ENCODE results near the gene CINP. TPM values are rescaled to one million over a fixed set of nuclear protein-coding genes. Genes with fewer than 3 reads are reported as not detected.
"Not testable (repeated sequence)": the region's sequence is repeated elsewhere in the genome, so short reads cannot be mapped to it uniquely, and the experiment has no call there.

CINP gene
- total RNA-seq, 4 donors from 2014 or later, result 20.0 to 39.8 (median 34.7) TPM

DNA sequence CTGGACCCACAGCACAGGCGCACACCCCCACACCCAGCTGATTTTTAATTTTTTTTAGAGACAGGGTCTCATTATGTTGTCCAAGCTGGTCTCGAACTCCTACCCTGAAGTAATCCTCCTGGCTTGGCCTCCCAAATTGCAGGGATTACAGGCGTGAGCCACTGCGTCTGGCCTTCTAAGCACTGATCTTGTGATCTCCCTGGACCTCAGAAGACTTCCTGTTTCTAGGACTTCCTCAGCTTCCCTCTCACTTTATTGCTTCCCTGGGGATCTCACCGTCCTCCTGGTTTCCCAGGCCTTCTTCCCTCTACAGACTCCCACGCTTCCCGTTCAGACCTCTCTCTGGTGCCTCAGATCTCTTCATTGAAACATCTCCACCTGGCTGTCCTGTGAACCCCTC, 29.3 kb downstream of the CINP start:
- DNase-seq (ENCODE audit: low spot score) (no peak), ATAC-seq (ENCODE audit: low FRiP score) (no peak)
- TF ChIP-seq, protein P1, sequence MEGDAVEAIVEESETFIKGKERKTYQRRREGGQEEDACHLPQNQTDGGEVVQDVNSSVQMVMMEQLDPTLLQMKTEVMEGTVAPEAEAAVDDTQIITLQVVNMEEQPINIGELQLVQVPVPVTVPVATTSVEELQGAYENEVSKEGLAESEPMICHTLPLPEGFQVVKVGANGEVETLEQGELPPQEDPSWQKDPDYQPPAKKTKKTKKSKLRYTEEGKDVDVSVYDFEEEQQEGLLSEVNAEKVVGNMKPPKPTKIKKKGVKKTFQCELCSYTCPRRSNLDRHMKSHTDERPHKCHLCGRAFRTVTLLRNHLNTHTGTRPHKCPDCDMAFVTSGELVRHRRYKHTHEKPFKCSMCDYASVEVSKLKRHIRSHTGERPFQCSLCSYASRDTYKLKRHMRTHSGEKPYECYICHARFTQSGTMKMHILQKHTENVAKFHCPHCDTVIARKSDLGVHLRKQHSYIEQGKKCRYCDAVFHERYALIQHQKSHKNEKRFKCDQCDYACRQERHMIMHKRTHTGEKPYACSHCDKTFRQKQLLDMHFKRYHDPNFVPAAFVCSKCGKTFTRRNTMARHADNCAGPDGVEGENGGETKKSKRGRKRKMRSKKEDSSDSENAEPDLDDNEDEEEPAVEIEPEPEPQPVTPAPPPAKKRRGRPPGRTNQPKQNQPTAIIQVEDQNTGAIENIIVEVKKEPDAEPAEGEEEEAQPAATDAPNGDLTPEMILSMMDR (IDR thresholded peaks at IDR 0.05), result no peak

DNA sequence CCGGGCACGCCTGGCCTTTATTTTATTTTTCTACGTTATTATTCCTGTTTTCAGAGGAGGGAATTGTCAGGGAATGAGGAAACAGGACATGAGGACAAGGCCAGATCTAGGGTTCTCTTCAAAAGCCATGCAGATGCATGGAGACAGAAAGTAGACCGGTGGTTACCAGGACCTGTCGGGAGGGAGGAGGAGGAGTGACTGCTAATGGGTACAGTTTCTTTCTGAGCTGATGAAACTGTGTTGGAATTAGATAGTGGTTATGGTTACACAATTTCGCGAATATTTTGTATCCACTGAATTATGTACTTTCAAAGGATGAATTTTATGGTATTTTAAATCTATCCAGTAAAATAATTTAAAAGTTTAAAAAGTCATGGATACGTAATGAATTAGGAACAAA, 31.9 kb downstream of the CINP start:
- ATAC-seq (ENCODE audit: low FRiP score) (no peak), DNase-seq (ENCODE audit: low spot score) (no peak)
- TF ChIP-seq, protein P1 (IDR thresholded peaks at IDR 0.05), result no peak

DNA sequence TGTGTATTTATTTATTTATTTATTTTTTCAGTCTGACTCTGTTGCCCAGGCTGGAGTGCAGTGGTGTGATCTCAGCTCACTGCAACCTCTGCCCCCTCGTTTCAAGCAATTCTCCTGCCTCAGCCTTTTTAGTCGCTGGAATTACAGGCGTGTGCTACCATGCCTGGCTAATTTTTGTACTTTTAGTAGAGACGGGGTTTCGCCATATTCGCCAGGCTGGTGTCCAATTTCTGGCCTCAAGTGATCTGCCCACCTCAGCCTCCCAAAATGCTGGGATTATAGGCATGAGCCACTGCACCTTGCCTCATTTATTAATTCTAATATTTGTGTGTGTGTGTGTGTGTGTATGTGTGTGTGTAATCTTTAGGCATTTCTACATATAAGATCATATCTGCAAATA, 33.3 kb downstream of the CINP start:
- not testable (repeated sequence) for ATAC-seq (ENCODE audit: low FRiP score); DNase-seq (ENCODE audit: low spot score)

DNA sequence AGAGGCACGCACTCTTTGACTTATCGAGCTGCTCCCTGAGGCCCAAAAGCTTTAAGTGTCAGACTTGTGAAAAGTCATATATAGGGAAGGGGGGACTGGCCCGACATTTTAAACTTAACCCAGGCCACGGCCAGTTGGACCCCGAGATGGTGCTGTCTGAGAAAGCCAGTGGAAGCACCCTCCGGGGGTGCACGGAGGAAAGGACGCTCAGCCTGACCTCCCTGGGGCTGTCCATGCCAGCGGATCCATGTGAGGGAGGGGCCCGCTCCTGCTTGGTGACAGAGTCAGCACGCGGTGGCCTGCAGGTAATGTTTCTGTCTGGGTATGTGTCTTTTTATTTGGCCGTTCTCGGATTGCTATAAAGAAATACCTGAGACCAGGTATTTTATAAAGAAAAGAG, 36.1 kb downstream of the CINP start:
- no peak for DNase-seq (ENCODE audit: low spot score)
- TF ChIP-seq, protein P1 (IDR thresholded peaks at IDR 0.05), result no peak
- ATAC-seq (ENCODE audit: low FRiP score), result no peak

DNA sequence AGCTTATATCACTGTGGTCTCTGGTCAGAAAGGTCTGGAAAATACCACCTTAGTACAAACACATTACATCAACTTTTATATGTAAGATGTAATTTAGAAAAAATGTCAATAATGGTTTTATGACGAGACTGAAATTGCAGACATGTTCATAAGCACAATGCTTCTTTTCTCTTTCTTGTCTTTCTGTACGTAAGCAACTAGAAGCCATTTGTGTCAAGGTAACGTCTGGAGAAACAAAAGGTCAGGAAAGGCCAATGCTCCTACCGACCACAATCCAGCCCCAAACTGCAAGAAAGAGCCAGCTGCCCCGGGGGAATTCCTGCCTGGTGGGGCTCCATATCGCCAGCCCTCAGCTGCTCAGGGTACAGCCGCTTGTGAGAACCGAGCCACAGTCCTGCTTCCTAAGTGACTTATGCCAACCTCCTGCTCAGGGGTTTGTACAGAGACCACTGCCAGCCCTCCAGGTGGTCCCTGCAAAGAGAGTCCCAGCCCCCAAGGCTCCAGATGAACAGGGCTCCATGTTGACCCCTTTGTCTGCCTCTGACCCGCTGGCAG, 36.8 kb downstream of the CINP start:
- no peak for DNase-seq (ENCODE audit: low spot score)
- ATAC-seq (ENCODE audit: low FRiP score), result no peak
- TF ChIP-seq, protein P1 (IDR thresholded peaks at IDR 0.05), result no peak

DNA sequence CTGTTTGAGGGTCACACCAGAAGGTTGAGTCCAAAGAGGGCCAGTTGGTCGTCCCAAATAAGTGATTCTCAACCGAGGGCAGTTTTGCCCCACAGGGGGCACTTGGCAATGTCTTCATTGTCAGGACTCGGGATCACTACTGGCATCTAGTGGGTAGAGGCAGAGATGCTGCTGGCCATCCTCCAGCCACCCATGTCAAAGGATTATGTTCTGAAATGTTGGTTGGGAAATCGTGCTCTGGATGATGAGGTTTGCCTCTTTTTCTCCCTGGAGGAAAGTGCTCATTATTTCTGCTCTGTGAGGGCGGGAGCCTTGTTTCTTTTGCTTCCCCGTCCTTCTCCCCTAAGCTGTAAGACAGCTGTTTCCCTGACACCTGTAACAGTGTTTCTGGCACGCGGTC, 39.6 kb downstream of the CINP start:
- TF ChIP-seq, protein P1 (IDR thresholded peaks at IDR 0.05), result no peak
- peak; percentile 47 for DNase-seq (ENCODE audit: low spot score)

DNA sequence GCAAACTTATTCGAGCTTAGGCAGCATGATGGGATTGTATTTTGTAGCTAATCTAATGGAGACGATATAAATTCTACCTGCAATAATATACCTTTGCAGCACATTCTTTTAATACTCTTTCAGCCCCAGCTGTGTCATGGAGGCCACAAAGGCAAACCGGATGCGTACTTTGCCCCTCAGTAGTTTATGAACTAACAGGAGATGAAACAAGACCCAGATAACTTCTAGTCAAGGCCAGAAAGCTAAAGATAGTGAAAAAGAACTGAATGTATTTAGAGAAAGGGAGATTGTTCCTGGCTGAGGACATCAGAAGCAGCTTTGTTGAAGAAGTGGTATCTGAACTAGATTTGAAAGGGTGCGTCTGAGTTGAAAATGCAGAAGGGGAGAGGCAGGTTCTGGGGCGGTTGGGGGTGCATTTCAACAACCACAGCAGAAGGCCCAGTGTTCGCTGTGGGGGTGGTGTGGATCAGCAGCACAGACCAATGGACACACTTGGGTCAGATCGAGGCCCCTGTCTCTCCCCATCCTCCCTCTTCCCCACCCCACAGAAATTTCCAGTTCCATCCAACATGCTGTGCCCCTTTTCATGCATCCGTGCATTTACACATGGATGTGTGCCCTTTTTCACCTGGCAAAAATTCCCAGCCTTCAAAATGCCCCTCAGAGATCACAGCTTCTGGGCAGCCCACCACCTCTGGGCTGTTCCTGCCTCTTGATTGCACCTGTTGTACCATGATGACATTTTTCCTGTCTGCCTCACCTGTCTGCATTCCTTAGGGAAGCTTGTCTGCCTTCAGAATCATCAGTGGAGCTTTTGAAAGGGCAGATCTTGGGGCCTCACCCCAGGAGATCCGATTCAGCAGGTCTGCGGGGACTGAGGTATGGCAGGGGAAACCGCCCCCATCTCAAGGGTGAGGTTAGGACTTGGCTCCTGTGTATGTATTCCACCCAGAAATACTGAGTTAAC, 41.0 kb downstream of the CINP start:
- ATAC-seq (ENCODE audit: low FRiP score), result no peak
- TF ChIP-seq, protein P1 (IDR thresholded peaks at IDR 0.05), result no peak
- no peak for DNase-seq (ENCODE audit: low spot score)

More for the DNA sequence above, 39.6 kb downstream of the CINP start:
- peak; percentile 36 for ATAC-seq (ENCODE audit: low FRiP score)
